Fibroblast of lung (primary cell): Measurements from ENCODE around the gene ITGAD. TPM values are rescaled to one million over a fixed set of nuclear protein-coding genes. Genes with fewer than 3 reads are reported as not detected.

Source experiments
- DNase-seq, 2 donors: peaks; one replicate each; pipeline versions ENCODE4 v3.0.0 to v3.0.0-alpha.2; 2010; ENCODE audit warnings: low read depth in 2 of 2
- H2AFZ ChIP-seq: 2 replicates; pipeline ENCODE4 v1.5.1; 2012; ENCODE audit warnings: low read length, control low read depth, inconsistent platforms
- H3K27ac ChIP-seq: 2 replicates; pipeline ENCODE4 v1.5.1; 2011; ENCODE audit warnings: low read length, control low read depth; ENCODE audit not compliant: insufficient read depth
- H3K27me3 ChIP-seq: 2 replicates; pipeline ENCODE4 v1.5.1; 2011; ENCODE audit warnings: mild to moderate bottlenecking, low read length; ENCODE audit not compliant: control insufficient read depth, insufficient read depth
- H3K36me3 ChIP-seq: 2 replicates; pipeline ENCODE4 v1.5.1; 2011; ENCODE audit warnings: low read length; ENCODE audit not compliant: control insufficient read depth, insufficient read depth
- H3K4me1 ChIP-seq: 2 replicates; pipeline ENCODE4 v1.5.1; 2011; ENCODE audit warnings: low read length; ENCODE audit not compliant: control insufficient read depth, insufficient read depth; ENCODE audit errors: extremely low read depth
- H3K4me2 ChIP-seq: 2 replicates; pipeline ENCODE4 v1.5.1; 2011; ENCODE audit warnings: low read length, control low read depth; ENCODE audit not compliant: insufficient read depth; ENCODE audit errors: extremely low read depth
- H3K4me3 ChIP-seq, 4 experiments: fragments of 200-600 bp in 1 of 4; sonication (generic) in 1 of 4; replicated peaks in 1 of 4; 2 replicates each; pipeline ENCODE4 v1.5.1; 2011 to 2016; ENCODE audit warnings: low read length in 4 of 4, low read depth in 3 of 4, mild to moderate bottlenecking in 3 of 4, control low read depth in 2 of 4, inconsistent platforms in 1 of 4, mixed read lengths in 1 of 4; ENCODE audit not compliant: insufficient read depth in 1 of 4; ENCODE audit errors: control extremely low read depth in 1 of 4
- H3K79me2 ChIP-seq: 2 replicates; pipeline ENCODE4 v1.5.1; 2012; ENCODE audit warnings: mild to moderate bottlenecking, low read length, inconsistent platforms; ENCODE audit not compliant: control insufficient read depth, insufficient read depth
- H3K9ac ChIP-seq: 2 replicates; pipeline ENCODE4 v1.5.1; 2011; ENCODE audit warnings: mild to moderate bottlenecking, low read length, control low read depth; ENCODE audit not compliant: insufficient read depth
- H3K9me3 ChIP-seq: 2 replicates; pipeline ENCODE4 v1.5.1; 2012; ENCODE audit warnings: low read depth, low read length; ENCODE audit not compliant: control insufficient read depth, insufficient read depth
- H4K20me1 ChIP-seq: 2 replicates; pipeline ENCODE4 v1.5.1; 2011; ENCODE audit warnings: low read length; ENCODE audit not compliant: control insufficient read depth, insufficient read depth; ENCODE audit errors: extremely low read depth
- CTCF ChIP-seq, 2 donors: IDR thresholded peaks in 1 of 2; conservative IDR thresholded peaks in 1 of 2; 1 replicate in 1 of 2; 2 replicates in 1 of 2; pipeline ENCODE4 v1.5.1; 2011 to 2012; ENCODE audit warnings: low read length in 2 of 2, control low read depth in 1 of 2, inconsistent platforms in 1 of 2, low read depth in 1 of 2, mild to moderate bottlenecking in 1 of 2
- EZH2 ChIP-seq: IDR thresholded peaks from 2 replicates; pipeline ENCODE4 v1.5.1; 2012; ENCODE audit warnings: low read length, control low read depth, mild to moderate bottlenecking; ENCODE audit errors: missing control alignments
- polyA plus RNA-seq, 2 donors: library from polyadenylated mRNA; depleted of rRNA in 1 of 2; stranded (reverse) in 1 of 2; unstranded in 1 of 2; fragments of >200 nt; gene quantifications; 2 replicates each; pipeline ENCODE4 v1.2.1, GENCODE V29; 2011 to 2012; ENCODE audit warnings: missing spikeins in 1 of 2
- total RNA-seq: library from RNA; depleted of rRNA; stranded (reverse); fragments of >200 nt; gene quantifications from 2 replicates; pipeline ENCODE4 v1.2.1, GENCODE V29; 2014

Gene ITGAD
- total and polyA plus RNA-seq, 2 donors (not counting 1 experiment from before 2014, with no cell fraction given): not detected

GRCh38 chr16:31397701-31398100, 4.6 kb downstream of the ITGAD start:
- H4K20me1 ChIP-seq: no peaks in the 10 kb centered on the region

GRCh38 chr16:31400191-31400590, 7.1 kb downstream of the ITGAD start:
- no peaks in the 10 kb centered on the region for H3K4me1 ChIP-seq
- H3K79me2 ChIP-seq: no peaks in the 10 kb centered on the region
- no peak overlapping the region for H3K4me3 ChIP-seq
- no peak overlapping the region for H2AFZ ChIP-seq
- H4K20me1 ChIP-seq: no peaks in the 10 kb centered on the region
- H3K9me3 ChIP-seq: no peaks in the 10 kb centered on the region
- no peaks in the 10 kb centered on the region for H3K36me3 ChIP-seq
- H3K9ac ChIP-seq: no peak overlapping the region
- no peak for DNase-seq
- no peak overlapping the region for H3K4me2 ChIP-seq
- H3K27me3 ChIP-seq: no peaks in the 10 kb centered on the region
- TF ChIP-seq CTCF (conservative IDR thresholded peaks at IDR 0.05 in 1 of 2, IDR thresholded peaks at IDR 0.05 in 1 of 2; ENCODE audit: low read depth in 1 of 2, low read length in 2 of 2) (no peak), EZH2 (no peak)
- H3K27ac ChIP-seq: no peak overlapping the region

More at GRCh38 chr16:31397701-31398100, 4.6 kb downstream of the ITGAD start:
- Histone ChIP-seq H3K9me3 (no peaks in the 10 kb centered on the region), H3K9ac (no peak overlapping the region), H3K4me2 (no peak overlapping the region), H3K27ac (no peak overlapping the region), H3K27me3 (no peaks in the 10 kb centered on the region), H3K4me1 (no peaks in the 10 kb centered on the region), H2AFZ (no peak overlapping the region), H3K4me3 (no peak overlapping the region), H3K79me2 (no peaks in the 10 kb centered on the region), H3K36me3 (no peaks in the 10 kb centered on the region)
- TF ChIP-seq CTCF (conservative IDR thresholded peaks at IDR 0.05 in 1 of 2, IDR thresholded peaks at IDR 0.05 in 1 of 2; ENCODE audit: low read depth in 1 of 2, low read length in 2 of 2) (no peak), EZH2 (no peak)
- DNase-seq: no peak

GRCh38 chr16:31401436-31401835, 8.3 kb downstream of the ITGAD start:
- H3K4me1 ChIP-seq: no peaks in the 10 kb centered on the region
- no peak for TF ChIP-seq EZH2
- no peak for TF ChIP-seq CTCF (conservative IDR thresholded peaks at IDR 0.05 in 1 of 2, IDR thresholded peaks at IDR 0.05 in 1 of 2; ENCODE audit: low read depth in 1 of 2, low read length in 2 of 2)
- no peak overlapping the region for H3K27ac ChIP-seq
- H4K20me1 ChIP-seq: no peaks in the 10 kb centered on the region
- H3K4me3 ChIP-seq: no peak overlapping the region
- no peaks in the 10 kb centered on the region for H3K36me3 ChIP-seq
- no peaks in the 10 kb centered on the region for H3K79me2 ChIP-seq
- no peaks in the 10 kb centered on the region for H3K9me3 ChIP-seq
- no peak overlapping the region for H3K4me2 ChIP-seq
- no peak for DNase-seq
- no peak overlapping the region for H2AFZ ChIP-seq
- no peak overlapping the region for H3K9ac ChIP-seq
- H3K27me3 ChIP-seq: no peaks in the 10 kb centered on the region
